Measurements from ENCODE around the gene MTRF1L. TPM values are rescaled to one million over a fixed set of nuclear protein-coding genes. Genes with fewer than 3 reads are reported as not detected.

Gene MTRF1L
- total and polyA plus RNA-seq, 2 of the 13 experiments (the other 11 are each of a cell fraction or from before 2014, with no cell fraction given) = 17.6 to 28.7 TPM

- TF ChIP-seq ZNF781 (CRISPR knock-in tag; IDR thresholded peaks at IDR 0.05; ENCODE audit: borderline replicate concordance, not compliant biosample characterization) = no peak
- peak; percentile 71; the same call in 1 of the 2 replicates for TF ChIP-seq KMT2B (CRISPR knock-in tag; IDR thresholded peaks at IDR 0.05)
- TF ChIP-seq HNRNPLL (IDR thresholded peaks at IDR 0.05; ENCODE audit: low read depth, low read length, poor library complexity, severe bottlenecking) = no peak
- TF ChIP-seq ZMAT3 (CRISPR knock-in tag; conservative IDR thresholded peaks at IDR 0.05) = 0 out of 2 replicates have a peak, but pooled peaks have one; percentile 21
- TF ChIP-seq GTF3A (CRISPR knock-in tag; conservative IDR thresholded peaks at IDR 0.05) = no peak
- TF ChIP-seq CEBPB (IDR thresholded peaks at IDR 0.05; ENCODE audit: borderline replicate concordance, low read depth, low read length) = no peak
- TF ChIP-seq RFXAP (CRISPR knock-in tag; IDR thresholded peaks at IDR 0.05; ENCODE audit: borderline replicate concordance) = peak; percentile 75; the same call in 1 of the 2 replicates
- no peak for TF ChIP-seq ZNF12 (CRISPR knock-in tag; IDR thresholded peaks at IDR 0.05)
- peak; percentile 100 for TF ChIP-seq HDAC1 (CRISPR knock-in tag; IDR thresholded peaks at IDR 0.05)
- peak; percentile 87 for TF ChIP-seq MNT (IDR thresholded peaks at IDR 0.05)
- TF ChIP-seq SOX13 (IDR thresholded peaks at IDR 0.05) = no peak
- TF ChIP-seq SOX13 (CRISPR knock-in tag; conservative IDR thresholded peaks at IDR 0.05 in 1 of 2, IDR thresholded peaks at IDR 0.05 in 1 of 2) = no peak
- peak; percentile 19; the same call in 1 of the 2 replicates for TF ChIP-seq ZSCAN9 (CRISPR knock-in tag; IDR thresholded peaks at IDR 0.05; ENCODE audit: borderline replicate concordance)
- peak; percentile 99 for TF ChIP-seq ZNF878 (CRISPR knock-in tag; IDR thresholded peaks at IDR 0.05)
- no peak for TF ChIP-seq IKZF4 (CRISPR knock-in tag; IDR thresholded peaks at IDR 0.05; ENCODE audit: borderline replicate concordance, low read depth, not compliant biosample characterization)
- 0 out of 2 replicates have a peak, but pooled peaks have one; percentile 8 for TF ChIP-seq CBFB (CRISPR knock-in tag; IDR thresholded peaks at IDR 0.05)
- TF ChIP-seq ZNF83 (CRISPR knock-in tag; IDR thresholded peaks at IDR 0.05; ENCODE audit: borderline replicate concordance) = no peak
- TF ChIP-seq TBX2 (CRISPR knock-in tag; IDR thresholded peaks at IDR 0.05; ENCODE audit: borderline replicate concordance) = peak; percentile 89
- TF ChIP-seq, protein P1, sequence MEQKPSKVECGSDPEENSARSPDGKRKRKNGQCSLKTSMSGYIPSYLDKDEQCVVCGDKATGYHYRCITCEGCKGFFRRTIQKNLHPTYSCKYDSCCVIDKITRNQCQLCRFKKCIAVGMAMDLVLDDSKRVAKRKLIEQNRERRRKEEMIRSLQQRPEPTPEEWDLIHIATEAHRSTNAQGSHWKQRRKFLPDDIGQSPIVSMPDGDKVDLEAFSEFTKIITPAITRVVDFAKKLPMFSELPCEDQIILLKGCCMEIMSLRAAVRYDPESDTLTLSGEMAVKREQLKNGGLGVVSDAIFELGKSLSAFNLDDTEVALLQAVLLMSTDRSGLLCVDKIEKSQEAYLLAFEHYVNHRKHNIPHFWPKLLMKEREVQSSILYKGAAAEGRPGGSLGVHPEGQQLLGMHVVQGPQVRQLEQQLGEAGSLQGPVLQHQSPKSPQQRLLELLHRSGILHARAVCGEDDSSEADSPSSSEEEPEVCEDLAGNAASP (CRISPR knock-in tag; IDR thresholded peaks at IDR 0.05; ENCODE audit: borderline replicate concordance) = 0 out of 2 replicates have a peak, but pooled peaks have one; percentile 9
- TF ChIP-seq, protein P2, sequence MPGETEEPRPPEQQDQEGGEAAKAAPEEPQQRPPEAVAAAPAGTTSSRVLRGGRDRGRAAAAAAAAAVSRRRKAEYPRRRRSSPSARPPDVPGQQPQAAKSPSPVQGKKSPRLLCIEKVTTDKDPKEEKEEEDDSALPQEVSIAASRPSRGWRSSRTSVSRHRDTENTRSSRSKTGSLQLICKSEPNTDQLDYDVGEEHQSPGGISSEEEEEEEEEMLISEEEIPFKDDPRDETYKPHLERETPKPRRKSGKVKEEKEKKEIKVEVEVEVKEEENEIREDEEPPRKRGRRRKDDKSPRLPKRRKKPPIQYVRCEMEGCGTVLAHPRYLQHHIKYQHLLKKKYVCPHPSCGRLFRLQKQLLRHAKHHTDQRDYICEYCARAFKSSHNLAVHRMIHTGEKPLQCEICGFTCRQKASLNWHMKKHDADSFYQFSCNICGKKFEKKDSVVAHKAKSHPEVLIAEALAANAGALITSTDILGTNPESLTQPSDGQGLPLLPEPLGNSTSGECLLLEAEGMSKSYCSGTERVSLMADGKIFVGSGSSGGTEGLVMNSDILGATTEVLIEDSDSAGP (CRISPR knock-in tag; IDR thresholded peaks at IDR 0.05; ENCODE audit: borderline replicate concordance) = no peak; the same call in 1 of the 2 replicates
- peak; percentile 26; the same call in 1 of the 2 replicates for TF ChIP-seq HOXD1 (CRISPR knock-in tag; IDR thresholded peaks at IDR 0.05)
- TF ChIP-seq U2AF2 (IDR thresholded peaks at IDR 0.05; ENCODE audit: low read depth, low read length) = 0 out of 2 replicates have a peak, but pooled peaks have one; percentile 44
- peak; percentile 84; the same call in 1 of the 2 replicates for TF ChIP-seq ZNF770 (CRISPR knock-in tag; IDR thresholded peaks at IDR 0.05)
Observed at GRCh38 chr6:152982904-152983636, 19.4 kb downstream of the MTRF1L start, which contains the start of gene FBXO5 (continued).

Measured in HepG2 (cell line).